CD4-positive, alpha-beta T cell treated with Interleukin-21 for 1 hour (primary cell): ENCODE data around the gene BANK1.
A peak's percentile ranks its signal among the peaks of the same experiment; 100 is the strongest.

ENCODE experiments used
- DNase-seq: peaks from one replicate; pipeline ENCODE4 v3.0.0-alpha.2; 2020

BANK1 gene, protein sequence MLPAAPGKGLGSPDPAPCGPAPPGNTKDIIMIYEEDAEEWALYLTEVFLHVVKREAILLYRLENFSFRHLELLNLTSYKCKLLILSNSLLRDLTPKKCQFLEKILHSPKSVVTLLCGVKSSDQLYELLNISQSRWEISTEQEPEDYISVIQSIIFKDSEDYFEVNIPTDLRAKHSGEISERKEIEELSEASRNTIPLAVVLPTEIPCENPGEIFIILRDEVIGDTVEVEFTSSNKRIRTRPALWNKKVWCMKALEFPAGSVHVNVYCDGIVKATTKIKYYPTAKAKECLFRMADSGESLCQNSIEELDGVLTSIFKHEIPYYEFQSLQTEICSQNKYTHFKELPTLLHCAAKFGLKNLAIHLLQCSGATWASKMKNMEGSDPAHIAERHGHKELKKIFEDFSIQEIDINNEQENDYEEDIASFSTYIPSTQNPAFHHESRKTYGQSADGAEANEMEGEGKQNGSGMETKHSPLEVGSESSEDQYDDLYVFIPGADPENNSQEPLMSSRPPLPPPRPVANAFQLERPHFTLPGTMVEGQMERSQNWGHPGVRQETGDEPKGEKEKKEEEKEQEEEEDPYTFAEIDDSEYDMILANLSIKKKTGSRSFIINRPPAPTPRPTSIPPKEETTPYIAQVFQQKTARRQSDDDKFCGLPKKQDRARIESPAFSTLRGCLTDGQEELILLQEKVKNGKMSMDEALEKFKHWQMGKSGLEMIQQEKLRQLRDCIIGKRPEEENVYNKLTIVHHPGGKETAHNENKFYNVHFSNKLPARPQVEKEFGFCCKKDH

DNA sequence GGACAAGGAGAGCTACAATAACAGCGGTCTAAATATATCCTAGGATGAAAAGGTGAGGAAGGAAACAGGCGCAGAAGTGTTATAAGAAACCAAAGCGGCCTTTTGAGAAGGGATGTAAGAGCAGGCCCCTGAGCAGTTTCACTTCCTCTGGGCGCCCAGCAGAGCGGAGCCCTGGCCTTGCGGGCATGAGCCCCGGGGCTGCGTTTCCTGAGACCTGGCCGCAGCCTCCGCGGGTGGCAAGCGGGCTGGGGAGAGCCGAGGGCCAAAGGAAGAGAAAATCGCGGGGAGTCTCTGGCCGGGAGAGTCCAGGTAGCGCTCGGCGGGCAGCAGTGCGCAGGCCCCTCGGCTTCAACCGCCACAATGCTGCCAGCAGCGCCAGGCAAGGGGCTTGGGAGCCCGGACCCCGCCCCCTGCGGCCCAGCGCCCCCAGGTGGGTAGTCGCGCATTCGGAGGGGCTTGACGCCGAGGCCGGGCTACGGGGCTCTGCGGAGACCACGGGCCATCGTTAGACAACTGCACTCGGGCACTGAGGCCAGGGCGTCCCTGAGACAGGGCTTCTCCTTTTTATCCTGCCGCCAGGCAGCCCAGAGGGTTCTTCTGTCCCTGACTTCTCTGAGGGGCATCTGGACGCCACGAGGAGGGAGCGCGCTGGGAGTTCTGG, at the start of gene BANK1:
BANK1 (plus strand) TSS at position 210 of the 661 bp plus-strand sequence; CDS start at position 361, 151 bp downstream.
- peak; percentile 28 for DNase-seq

DNA sequence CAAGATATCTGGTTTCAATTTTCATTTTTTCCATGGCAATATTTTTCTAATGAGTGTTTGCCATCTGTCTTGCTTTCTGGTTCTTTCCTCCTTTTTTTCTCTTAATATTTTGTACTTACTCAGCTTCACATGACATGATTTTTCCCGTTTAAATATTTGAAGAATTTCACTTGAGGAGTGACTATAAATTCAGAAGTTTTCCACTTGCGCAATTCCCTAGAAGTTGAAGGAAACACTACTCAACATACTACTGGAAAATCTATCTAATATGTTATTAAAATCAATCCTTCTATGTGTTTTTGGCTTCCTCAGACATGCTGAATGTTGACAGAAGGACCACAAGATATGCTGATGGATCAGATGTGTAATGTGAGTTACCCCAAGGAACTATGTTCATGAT, 36.8 kb upstream of the BANK1 start:
- DNase-seq = no peak

DNA sequence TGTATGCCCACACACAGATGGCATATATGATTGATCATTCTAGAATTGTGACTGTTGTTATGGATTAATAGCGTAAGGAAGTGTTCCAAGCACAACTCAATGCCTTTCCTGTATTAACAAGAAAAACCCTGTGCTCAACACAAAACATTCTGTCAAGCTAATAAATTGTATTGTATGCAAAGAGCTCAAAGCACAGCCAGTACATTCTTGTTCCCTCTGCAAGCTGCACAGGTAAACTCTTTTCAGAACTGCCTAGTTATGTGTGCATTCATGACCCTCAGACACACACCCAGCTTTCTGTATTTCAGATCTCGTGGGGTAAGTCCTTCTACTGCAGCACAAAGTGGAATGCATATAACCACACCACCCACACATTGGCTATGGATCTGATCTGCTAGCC, 34.3 kb upstream of the BANK1 start:
- DNase-seq = no peak

DNA sequence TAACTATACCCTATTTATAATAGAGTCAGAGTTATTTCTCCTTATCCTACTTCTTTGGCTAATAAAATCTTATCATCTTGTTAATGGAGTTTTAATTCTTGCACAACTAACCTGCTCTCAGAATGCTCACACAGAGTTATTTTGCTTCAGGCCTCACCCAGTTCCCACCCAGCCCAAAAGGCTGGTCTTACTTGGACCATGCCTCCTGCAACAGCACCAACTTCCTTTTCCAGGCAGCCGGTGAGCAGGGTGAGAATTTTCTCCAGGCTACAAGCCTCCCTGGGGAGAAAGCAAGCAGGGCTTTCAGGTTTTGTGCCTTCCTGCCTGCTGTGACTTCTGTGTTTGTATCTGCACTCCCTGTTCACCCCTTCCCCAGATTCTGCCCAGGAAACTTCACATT, 29.1 kb upstream of the BANK1 start:
- no peak for DNase-seq

DNA sequence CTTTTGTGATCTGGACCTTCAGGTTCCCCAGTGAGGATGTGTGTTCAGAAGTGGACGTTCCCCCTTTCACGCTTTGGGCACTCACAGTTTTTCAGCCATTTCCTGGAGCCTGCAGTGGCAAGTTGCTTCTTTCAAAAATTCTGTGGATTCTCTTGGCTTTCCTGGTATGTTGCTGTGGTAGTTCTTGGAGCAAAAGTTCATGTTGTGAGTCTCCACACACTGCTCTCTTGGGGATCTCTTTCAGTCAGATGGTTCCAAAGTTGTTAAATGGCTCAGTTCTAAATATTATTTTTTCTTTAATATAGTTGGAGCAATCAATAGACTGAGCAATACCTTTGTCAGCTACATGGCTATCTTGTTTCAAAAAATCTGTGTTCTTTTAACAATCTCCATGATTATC, 28.5 kb upstream of the BANK1 start:
- no peak for DNase-seq

DNA sequence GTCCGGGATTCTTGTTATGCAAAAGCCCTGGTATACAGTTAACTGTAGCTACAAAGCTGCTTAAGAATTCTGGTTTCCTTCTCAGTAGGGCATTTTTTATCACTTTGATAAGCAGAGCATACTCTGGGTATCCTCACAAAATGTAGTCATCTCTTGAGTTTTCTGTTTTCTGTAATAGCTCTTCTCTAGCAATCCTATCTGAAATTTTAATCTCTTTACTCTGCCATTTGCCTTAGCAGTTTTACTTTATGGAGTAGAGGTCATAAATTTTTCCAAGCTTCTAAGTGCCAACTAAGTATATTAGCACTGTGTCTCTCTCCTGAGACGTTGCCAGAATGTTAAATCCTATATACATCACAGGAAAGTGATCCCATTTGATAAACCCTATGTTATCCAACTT, 28.0 kb upstream of the BANK1 start:
- DNase-seq = no peak

DNA sequence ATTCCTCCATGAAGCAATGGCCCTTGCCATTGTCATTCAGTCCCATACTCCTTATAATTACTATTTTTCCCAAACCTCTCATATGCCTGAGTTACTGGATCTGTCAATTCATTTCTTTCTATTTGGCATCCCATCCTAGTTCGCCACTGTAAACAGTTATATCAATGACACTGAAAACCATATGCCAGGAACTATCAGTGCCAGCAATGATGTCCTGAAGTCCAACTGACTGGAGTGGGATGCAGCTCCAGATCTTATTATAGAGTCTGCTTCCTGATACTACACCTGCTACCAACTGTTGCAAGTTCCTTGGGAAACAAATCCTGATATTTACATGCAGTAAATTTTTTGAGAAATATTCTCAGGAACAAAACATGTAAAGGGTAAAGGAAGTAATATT, 27.0 kb upstream of the BANK1 start:
- DNase-seq = no peak

DNA sequence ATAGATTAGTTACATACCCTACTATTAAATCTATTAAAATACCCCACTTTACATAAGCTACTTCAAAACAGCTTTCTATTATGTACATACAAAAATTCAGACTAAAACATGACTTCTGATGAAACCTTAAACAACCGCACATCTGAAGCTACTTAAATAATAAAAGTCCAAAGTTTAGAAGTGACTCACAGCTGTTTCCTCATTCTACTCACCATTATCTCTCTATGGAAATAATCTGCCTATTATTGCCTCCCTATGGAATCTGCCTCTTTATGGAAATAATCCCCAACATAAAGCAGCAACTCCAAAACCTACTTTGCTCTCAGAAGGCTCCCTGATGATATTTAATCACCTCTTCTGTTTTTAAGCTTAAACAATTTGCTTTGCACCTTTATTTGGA, 15.7 kb upstream of the BANK1 start:
- DNase-seq = no peak

DNA sequence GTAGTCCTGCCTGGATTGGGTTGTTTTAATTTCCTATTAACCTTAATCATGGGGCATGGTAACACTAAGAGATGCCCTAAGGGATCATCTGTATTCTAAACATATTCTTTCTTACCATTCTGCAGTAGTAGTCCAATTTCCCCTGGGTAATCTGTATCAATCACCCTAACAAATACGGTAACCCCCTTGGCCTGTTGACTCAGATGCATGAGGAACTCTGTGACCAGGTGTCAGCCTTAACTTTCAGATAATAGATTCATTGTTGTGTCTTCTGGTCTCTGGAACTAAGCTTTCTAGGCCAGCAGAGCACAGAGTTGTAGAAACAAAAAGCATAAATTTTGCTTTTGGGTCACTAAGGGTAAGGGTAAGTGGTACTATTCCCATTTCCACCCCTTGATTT, 13.1 kb upstream of the BANK1 start:
- no peak for DNase-seq

DNA sequence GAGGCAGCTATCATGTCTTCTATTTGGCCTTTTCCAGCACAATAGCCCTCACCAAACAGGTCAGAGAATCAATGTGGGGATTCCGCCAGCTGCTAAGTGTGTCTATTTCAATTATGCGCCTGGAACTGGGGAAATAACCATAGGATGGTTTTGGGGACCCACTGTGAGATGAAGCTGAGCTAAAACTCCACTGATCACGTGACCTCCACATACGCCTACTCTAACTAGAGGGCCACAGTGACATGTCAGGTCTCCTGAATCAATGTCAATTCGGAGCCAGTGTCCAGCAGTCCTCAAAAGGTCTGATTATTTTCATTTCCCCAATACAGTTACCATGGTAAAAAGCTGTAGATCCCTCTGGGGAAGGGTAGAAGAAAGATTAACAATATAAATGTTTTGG, 10.2 kb upstream of the BANK1 start:
- no peak for DNase-seq

DNA sequence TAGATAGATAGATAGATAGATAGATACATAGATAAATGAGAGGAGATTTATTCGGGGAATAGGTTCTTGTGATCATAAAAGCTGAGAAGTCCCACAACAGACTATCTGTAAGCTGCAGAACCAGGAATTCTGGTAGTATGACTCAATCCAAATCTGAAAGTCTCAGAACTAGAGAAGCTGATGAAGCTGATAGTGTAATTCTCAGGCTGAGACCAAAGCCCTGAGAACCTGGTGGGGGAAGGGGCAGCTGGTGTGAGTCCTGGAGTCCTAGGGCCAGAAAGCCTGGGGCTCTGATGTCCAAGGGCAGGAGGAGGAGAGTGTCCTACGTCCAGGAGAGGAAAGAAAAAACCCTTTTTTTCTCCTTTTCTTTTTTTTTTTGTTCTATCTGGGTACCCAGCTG, 8.0 kb upstream of the BANK1 start:
- DNase-seq = no peak

DNA sequence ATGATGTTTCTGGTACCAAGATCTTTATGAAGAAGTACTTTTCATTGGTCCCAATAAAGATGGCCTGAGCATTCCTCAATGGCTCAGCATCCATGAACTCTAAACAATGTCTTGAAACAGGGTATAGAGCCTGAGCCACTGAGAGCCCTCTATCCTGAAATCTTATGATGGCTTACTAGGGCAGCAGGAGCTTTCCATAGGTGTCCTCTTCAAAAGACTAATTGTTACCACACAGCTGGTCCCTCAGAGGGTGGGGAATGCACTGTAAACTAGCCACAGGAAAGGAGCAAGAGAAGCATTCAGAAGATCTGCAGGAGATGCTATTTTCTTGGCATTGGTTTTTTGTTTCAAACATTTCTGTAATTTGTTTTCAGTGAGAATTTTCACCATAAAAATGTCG, 5.6 kb upstream of the BANK1 start:
- DNase-seq = no peak

DNA sequence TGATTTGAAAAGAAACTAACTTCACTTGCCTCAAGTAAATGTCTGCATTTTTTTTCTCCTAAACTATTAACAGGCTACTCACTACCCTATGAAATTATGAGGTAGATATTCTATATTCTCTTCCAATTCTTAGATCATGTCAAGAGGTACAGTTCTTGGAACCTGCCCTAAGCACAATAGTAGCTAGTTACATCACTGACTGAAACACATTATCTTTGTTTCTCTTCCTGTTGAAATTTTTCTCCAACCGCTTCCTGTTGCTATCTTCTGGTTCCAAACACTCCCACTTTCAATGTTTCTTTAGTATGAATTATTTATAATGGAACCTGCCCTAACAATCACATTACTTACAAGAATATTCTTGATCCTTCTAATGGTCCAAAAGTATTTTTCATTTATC, 5.0 kb upstream of the BANK1 start:
- DNase-seq = no peak

DNA sequence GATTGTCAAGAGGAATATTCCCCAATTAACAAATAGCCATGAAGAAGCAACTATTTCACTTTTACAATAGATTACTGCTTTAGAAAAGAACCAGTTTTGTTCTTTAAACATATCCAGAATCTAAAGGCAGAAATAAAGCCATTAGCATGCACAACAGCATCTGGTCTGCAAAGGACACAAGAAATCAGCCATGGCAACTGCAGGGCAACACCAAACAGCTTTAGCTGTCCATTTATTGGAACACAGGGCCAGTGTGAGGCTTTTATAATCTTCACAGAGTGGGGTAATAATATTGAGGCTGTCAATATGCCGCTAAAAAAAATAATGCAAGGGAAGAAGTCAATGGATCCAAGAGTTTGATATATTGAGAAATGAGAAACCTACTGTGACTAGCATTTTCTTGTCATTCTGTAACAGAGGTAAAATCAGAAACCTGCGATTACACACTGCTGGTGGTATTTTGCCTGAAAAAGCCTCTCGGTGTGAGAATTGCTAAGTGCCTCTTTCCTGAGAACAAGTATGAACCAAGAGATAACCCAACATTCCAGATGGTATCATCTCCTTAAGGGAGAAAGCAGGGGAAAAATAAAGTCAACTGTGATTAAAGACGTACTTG, 2.7 kb upstream of the BANK1 start:
- no peak for DNase-seq

DNA sequence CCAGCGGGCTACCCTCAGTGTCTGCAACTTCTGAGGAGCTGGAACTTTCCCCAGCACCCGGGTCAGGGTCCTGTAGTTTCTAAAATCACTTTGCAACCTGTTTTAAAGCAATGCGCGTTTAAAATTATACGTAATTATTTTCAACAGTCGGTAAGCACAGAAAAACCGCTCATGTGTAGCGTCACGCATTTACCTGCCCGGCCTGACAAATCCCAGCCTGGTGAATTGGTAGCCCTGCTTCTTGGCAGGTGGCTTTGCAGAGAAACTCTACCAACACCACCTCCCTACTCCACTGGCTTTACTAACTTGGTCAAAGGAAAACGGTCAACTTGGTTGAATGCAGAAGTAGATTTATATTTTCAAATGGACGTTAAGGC, 640 bp downstream of the BANK1 start:
- DNase-seq = no peak

DNA sequence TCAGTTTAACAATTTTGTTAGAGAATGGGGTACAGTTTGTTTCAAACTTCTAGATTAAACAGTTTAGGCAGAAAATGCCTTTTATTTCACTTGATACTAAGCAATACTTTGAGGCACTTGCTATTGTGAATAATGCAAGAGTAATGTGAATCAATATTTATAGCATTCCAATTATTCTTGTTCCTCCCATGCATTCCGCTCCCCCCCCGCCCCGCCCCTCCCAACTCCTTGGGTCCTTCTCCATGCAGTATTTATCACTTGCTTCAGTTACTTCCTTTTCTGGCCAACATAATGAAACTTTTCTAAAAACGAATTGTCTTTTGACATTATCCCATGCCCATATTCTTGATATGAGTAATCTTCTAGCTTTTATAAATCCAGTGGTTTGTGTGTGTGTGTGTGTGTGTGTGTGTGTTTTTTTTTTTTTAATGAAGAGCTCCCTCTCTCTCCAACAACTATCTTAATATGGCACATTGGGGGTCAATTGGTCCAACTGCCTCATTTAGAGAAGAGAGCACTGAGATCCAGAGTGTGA, 1.6 kb downstream of the BANK1 start:
- DNase-seq = no peak

DNA sequence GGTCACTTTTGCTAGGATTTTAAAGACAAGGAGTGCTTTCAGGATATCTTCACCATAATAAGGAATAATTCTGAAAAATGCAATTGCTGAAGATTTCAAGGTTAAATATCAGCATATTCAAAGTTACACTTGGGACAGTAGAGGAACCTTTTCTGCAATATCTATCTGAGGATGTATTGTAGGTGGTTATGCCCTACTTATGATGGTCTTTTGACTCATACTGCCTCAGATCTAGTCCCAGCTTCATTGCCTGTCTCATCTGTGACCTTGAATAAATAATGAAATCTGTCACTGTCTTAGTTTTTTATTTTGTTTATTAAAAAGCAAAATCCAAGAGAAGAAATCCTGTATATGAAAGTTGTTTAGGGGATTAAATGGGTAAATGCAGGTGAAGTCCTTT, 2.9 kb downstream of the BANK1 start:
- no peak for DNase-seq

DNA sequence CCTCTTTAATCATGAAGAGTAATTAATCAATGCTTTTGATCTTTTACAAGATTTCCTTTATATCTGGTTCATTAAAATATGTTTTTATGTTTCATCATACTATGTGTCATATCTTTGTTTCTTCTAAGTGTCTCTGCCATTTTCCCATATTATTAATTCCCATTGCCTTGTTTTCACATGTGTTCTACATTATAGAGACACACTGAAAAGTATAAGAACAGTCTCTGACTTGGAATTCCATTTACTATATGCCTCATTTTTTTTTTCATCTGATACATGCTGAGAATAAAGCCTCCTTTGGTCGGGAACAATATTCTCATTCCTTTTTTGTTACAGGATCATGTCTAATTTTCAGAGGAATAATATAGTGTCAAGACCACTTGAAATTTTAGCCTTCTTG, 4.3 kb downstream of the BANK1 start:
- DNase-seq = no peak

DNA sequence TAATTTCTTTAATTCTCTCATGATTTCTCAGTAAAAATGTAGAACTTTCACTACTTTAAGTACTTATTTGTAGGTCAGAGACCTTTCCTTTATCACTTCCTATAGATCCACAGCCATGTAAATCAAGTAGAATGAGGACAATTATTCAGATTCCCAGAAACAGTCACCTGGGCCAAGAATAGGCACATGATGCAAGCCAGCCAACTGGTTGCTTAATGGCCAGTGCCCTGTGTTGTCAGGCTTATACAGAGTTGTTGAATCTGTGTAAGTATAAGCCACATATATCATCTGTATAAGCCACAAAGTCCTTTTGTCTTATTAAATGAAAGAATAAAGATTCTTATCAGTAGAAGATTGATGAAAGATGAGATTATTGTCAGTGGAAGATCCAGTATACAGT, 5.2 kb downstream of the BANK1 start:
- DNase-seq = no peak

DNA sequence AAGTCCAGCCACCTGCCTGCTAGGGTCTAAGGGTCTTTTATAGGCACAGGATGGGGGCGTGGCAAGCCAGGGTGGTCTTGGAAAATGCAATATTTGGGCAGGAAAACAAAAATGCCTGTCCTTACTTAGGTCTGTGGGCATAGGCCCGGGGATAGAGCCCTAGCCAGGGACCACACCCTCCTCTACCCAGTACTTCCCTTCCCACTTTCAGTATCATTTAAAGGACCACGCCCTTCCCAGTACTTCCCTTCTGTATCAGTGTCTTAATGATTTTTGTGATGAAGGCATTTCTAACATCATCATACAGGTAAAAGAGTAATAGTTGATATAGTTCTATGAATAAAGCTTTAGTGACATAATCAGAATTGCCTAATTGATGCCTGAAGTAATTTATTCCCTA, 11.4 kb downstream of the BANK1 start:
- no peak for DNase-seq

DNA sequence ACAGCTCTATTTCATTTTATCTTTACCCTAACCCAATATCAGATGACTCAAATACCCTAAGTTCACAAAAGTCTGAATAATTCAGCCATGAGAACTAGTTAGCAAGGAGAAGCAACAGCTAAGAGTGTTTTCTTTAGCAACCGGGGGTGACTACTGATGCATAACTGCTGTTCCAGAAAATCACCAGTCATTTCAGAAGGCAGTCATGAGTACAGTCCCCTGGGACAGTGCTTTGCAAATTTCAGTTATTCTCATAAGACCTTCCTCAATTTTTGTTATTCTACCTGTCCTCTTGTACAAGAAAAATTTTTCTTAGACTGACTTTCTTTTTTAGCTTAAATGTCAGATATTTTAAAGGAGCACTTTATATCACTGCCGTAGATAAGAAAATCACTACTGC, 16.4 kb downstream of the BANK1 start:
- no peak for DNase-seq

DNA sequence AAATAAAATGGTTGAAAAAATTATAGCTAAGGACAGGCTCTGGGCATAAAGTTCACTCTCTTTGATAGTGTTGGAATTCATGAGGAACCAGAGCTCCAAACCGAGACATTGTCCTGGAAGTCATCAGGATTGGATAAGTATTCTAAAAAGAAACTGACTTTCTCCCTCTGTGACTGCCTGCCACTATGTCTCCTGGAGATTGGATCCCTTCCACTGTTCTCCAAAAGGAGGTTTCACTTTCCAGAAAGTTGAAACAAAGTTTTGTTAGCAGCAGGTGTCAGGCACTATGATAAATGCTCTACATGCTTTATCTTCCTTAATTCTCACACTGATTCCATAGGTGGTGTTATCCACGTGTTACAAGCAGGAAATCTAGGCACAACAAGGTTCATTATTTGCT, 16.8 kb downstream of the BANK1 start:
- DNase-seq = no peak

DNA sequence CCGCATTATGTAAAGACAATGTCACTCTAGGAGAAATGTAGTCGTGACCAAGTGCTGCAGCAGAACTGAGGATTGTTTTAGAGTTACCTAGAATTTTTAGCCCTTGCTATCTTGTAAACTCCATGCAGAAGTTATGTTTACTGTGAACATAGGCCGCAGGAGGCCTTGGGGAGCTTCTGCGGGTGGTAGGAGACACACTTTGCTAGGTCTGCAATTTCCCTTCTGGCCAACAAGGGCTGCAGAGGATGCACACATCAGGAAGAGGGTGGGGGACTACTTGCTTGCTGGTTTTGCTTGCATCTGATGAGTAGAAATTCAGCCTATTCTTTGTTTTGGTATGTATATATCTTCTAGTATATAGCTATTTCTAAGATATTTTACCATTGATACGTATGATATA, 23.1 kb downstream of the BANK1 start:
- DNase-seq = no peak
